Astrocyte of the cerebellum (primary cell): Measurements from ENCODE around the gene SLC13A4.
"Not testable (repeated sequence)": the region's sequence is repeated elsewhere in the genome, so short reads cannot be mapped to it uniquely, and the experiment has no call there.

ENCODE experiments used
- DNase-seq: peaks from one replicate; pipeline ENCODE4 v3.0.0-alpha.2; 2011; ENCODE audit warnings: low read depth
- H3K4me3 ChIP-seq: 2 replicates; pipeline ENCODE4 v1.5.1; 2011; ENCODE audit warnings: mild to moderate bottlenecking, low read depth, low read length, moderate library complexity
- CTCF ChIP-seq: IDR thresholded peaks from 2 replicates; pipeline ENCODE4 v1.5.1; 2012; ENCODE audit warnings: low read length, low read depth, moderate library complexity, mild to moderate bottlenecking; ENCODE audit errors: missing control alignments
- in situ Hi-C: cut with HindIII; loops from 2 replicates; pipeline ENCODE4 v1.10.0; 2017; ENCODE audit warnings: low sequenced_read_pairs

The SLC13A4 gene

GRCh38 chr7:135706038-135706742, 21.8 kb downstream of the SLC13A4 start:
- in situ Hi-C loops, result no loop called here
- TF ChIP-seq CTCF, result no peak
- no peak overlapping the region for H3K4me3 ChIP-seq
- DNase-seq, result no peak

- no peak for DNase-seq
- in situ Hi-C loops, result no loop called here
- TF ChIP-seq CTCF, result no peak
- no peak overlapping the region for H3K4me3 ChIP-seq
Measured at GRCh38 chr7:135704698-135705097, 23.3 kb downstream of the SLC13A4 start.

- H3K4me3 ChIP-seq, result no peak overlapping the region
- no peak for DNase-seq
- peak; percentile 28 for TF ChIP-seq CTCF
- in situ Hi-C loops, result no loop called here
Measured at GRCh38 chr7:135704074-135704473, 23.9 kb downstream of the SLC13A4 start.

GRCh38 chr7:135697276-135698049, 30.5 kb downstream of the SLC13A4 start:
- TF ChIP-seq CTCF, result no peak
- H3K4me3 ChIP-seq, result no peak overlapping the region
- no peak for DNase-seq
- in situ Hi-C loops, result no loop called here

- in situ Hi-C loops, result no loop called here
- TF ChIP-seq CTCF, result no peak
- DNase-seq, result no peak
- no peak overlapping the region for H3K4me3 ChIP-seq
Measured at GRCh38 chr7:135693558-135693957, 34.4 kb downstream of the SLC13A4 start.

GRCh38 chr7:135692606-135693005, 35.4 kb downstream of the SLC13A4 start:
- H3K4me3 ChIP-seq, DNase-seq, in situ Hi-C loops: not testable (repeated sequence)

GRCh38 chr7:135692055-135692454, 35.9 kb downstream of the SLC13A4 start:
- in situ Hi-C loops, result no loop called here
- no peak overlapping the region for H3K4me3 ChIP-seq
- no peak for DNase-seq
- TF ChIP-seq CTCF, result no peak
